GM21360 (cell line): ENCODE results near the gene ANGEL2.
"Not testable (repeated sequence)": the region's sequence is repeated elsewhere in the genome, so short reads cannot be mapped to it uniquely, and the experiment has no call there.

Experiments used
- ATAC-seq: cut with Tn5 transposase; IDR thresholded peaks from one replicate; pipeline ENCODE4 v1.9.1; 2021; ENCODE audit warnings: mild to moderate bottlenecking, moderate library complexity; ENCODE audit not compliant: unreplicated experiment

ANGEL2 gene

GRCh38 chr1:213015099-213016050 lies at the start of gene ANGEL2:
Gene ANGEL2, minus strand, starts transcription at chr1:213015867. Its CDS starts 196 bp downstream, at chr1:213015671.
- peak; percentile 90 for ATAC-seq

- no peak for ATAC-seq
These were observed 45.6 kb upstream of the ANGEL2 start for GRCh38 chr1:213061263-213061662.

- no peak for ATAC-seq
These were observed 45.2 kb upstream of the ANGEL2 start for GRCh38 chr1:213060836-213061235.

- no peak for ATAC-seq
These were observed 41.8 kb upstream of the ANGEL2 start for GRCh38 chr1:213057264-213058059.

- no peak for ATAC-seq
These were observed 40.1 kb upstream of the ANGEL2 start for GRCh38 chr1:213055767-213056166.

GRCh38 chr1:213054733-213055591 lies 39.3 kb upstream of the ANGEL2 start:
- ATAC-seq: no peak

GRCh38 chr1:213054142-213054541 lies 38.5 kb upstream of the ANGEL2 start:
- no peak for ATAC-seq

GRCh38 chr1:213053455-213053854 lies 37.8 kb upstream of the ANGEL2 start:
- ATAC-seq: no peak

GRCh38 chr1:213051881-213052202 lies 36.2 kb upstream of the ANGEL2 start:
- ATAC-seq: no peak

- peak; percentile 97 for ATAC-seq
These were observed 35.6 kb upstream of the ANGEL2 start, which contains the start of gene RPS6KC1 for GRCh38 chr1:213051127-213051880. Gene RPS6KC1, plus strand, starts transcription at chr1:213051241. Its CDS starts 164 bp downstream, at chr1:213051405.

GRCh38 chr1:213050745-213051126 lies 35.1 kb upstream of the ANGEL2 start:
- ATAC-seq: peak; percentile 22

- no peak for ATAC-seq
These were observed 33.6 kb upstream of the ANGEL2 start for GRCh38 chr1:213049232-213049631.

GRCh38 chr1:213045321-213046226 lies 29.9 kb upstream of the ANGEL2 start:
- not testable (repeated sequence) for ATAC-seq

GRCh38 chr1:213041443-213041842 lies 25.8 kb upstream of the ANGEL2 start:
- no peak for ATAC-seq

GRCh38 chr1:213035573-213035972 lies 19.9 kb upstream of the ANGEL2 start:
- no peak for ATAC-seq

GRCh38 chr1:213034713-213035112 lies 19.0 kb upstream of the ANGEL2 start:
- no peak for ATAC-seq

- ATAC-seq: no peak
These were observed 17.0 kb upstream of the ANGEL2 start for GRCh38 chr1:213032651-213033050.

GRCh38 chr1:213027024-213027423 lies 11.4 kb upstream of the ANGEL2 start:
- not testable (repeated sequence) for ATAC-seq

- ATAC-seq: no peak
These were observed 4.3 kb upstream of the ANGEL2 start for GRCh38 chr1:213020016-213020415.
